Embryonic facial prominence (tissue), 1 donor: Measurements from ENCODE around the gene DPPA4.

Experiments
- DNase-seq: peaks from one replicate; pipeline ENCODE4 v3.0.0-alpha.2; 2016; ENCODE audit errors: extremely low spot score

DPPA4 gene

GRCh38 chr3:109339197-109339596 is 1.9 kb upstream of the DPPA4 start:
- DNase-seq = no peak

- no peak for DNase-seq
These were observed 976 bp upstream of the DPPA4 start for GRCh38 chr3:109338322-109338721.

GRCh38 chr3:109336291-109336861 is 970 bp downstream of the DPPA4 start:
- DNase-seq = no peak

- DNase-seq = no peak
These were observed 2.8 kb downstream of the DPPA4 start for GRCh38 chr3:109334572-109334971.

- DNase-seq = no peak
These were observed 5.7 kb downstream of the DPPA4 start for GRCh38 chr3:109331692-109332091.

DNA sequence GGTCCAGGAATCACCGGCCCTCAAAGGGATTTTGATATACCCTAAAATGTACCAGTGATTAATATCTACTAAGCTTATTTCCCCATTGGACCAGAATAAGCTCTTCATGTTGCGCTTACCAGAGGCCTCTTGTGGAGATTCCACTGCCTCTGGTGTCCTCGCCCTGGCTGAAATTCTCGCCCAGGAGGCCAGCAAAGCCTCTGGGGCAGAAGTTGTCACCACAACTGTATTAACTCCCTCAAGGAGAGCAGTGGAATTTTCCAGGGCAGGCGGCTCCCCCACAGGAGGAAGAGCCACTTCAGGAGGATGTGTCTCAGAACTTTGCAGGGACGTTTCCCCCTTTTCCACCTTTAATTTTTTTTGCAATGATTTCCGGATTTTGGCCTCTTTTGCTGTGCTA is 6.9 kb downstream of the DPPA4 start:
- no peak for DNase-seq

DNA sequence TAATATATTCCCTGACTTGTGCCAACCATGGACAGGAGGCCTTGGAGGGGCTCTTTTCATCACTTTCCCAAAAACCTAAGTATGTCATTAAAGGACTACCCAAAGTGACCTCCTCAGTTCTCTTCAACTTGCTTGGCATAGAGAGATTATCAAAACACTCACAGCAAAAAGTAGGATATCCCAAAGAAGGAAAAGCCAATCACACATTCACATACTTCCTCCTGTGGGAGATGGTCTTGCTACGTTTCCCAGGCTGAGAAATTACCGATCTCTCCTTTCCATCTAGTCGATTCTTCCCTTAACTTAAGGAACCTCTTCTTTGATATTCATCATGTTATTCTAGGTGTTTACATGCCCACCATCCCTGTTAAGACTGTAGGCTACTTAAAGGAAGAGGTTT is 9.1 kb downstream of the DPPA4 start:
- DNase-seq = no peak

- no peak for DNase-seq
These were observed 11.7 kb downstream of the DPPA4 start for GRCh38 chr3:109325657-109326056.

- no peak for DNase-seq
These were observed 12.2 kb downstream of the DPPA4 start for GRCh38 chr3:109325109-109325508.

GRCh38 chr3:109316162-109316730 is 21.1 kb downstream of the DPPA4 start, which contains the start of gene DPPA2:
Gene DPPA2, minus strand, starts transcription at chr3:109316517. Its CDS starts 1,975 bp downstream, at chr3:109314542.
- DNase-seq = no peak

- no peak for DNase-seq
These were observed 24.3 kb downstream of the DPPA4 start for GRCh38 chr3:109313061-109313460.

DNA sequence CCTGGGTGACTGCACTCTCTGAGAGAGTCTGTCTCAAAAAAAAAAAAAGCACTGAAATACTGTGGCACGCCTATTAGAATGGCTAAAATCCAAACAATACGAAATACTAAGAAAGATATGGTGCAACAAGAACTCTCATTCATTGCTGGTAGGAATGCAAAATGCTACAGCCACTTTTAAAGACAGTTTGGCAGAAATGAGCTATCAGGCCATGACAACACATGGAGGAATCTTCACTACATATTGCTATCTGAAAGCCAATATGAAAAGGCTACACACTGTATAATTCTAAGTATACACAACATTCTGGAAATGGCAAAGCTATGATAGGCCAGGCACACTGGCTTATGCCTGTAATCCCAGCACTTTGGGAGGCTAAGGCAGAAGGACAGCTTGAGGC is 39.9 kb downstream of the DPPA4 start:
- DNase-seq = no peak

GRCh38 chr3:109284071-109284470 is 53.3 kb downstream of the DPPA4 start:
- DNase-seq = no peak

GRCh38 chr3:109278546-109278945 is 58.8 kb downstream of the DPPA4 start:
- no peak for DNase-seq

DNA sequence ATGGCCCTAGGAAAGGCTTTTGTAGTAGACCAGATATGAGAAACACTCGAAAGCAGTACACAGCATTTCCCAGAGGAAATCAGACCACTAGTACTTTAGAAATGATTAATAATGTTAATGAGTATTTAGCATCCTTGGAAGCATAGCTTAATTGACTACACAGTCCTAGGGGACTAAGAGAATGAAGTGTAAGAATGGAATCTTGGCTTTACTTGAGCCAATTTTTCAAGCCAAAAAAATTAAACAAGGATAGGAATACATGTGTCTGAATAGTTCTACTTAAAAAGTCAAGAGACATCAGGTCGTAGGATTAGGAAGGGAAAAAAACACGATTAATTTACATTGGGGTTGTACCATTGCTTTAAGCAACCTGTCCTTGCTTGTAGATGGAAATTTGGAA is 59.2 kb downstream of the DPPA4 start:
- DNase-seq = no peak
